Keratinocyte (primary cell): ENCODE measurements around the gene NBEAL2. TPM values are rescaled to one million over a fixed set of nuclear protein-coding genes. Genes with fewer than 3 reads are reported as not detected.

Source experiments
- DNase-seq: peaks from one replicate; pipeline ENCODE4 v3.0.0-alpha.2; 2011; ENCODE audit warnings: low read depth, missing footprints, low spot score
- FAIRE-seq: peaks from 2 replicates; lab custom pipeline; 2011; peaks lifted over from hg19 to GRCh38; lab: Jason Lieb, UNC
- H2AFZ ChIP-seq: 2 replicates; pipeline ENCODE4 v1.6.0; 2012; ENCODE audit warnings: low read length, control low read depth, inconsistent platforms; ENCODE audit not compliant: control insufficient read depth
- H3K27ac ChIP-seq: 2 replicates; pipeline ENCODE4 v1.5.1; 2011; ENCODE audit warnings: low read length; ENCODE audit not compliant: control insufficient read depth, insufficient read depth
- H3K27me3 ChIP-seq: 3 replicates; pipeline ENCODE4 v1.6.0; 2011; ENCODE audit warnings: low read length; ENCODE audit not compliant: control insufficient read depth, insufficient read depth; ENCODE audit errors: extremely low read depth
- H3K36me3 ChIP-seq, 2 experiments: 2 replicates in 1 of 2; 3 replicates in 1 of 2; pipeline ENCODE4 v1.5.1; 2011; ENCODE audit warnings: low read length in 2 of 2, mild to moderate bottlenecking in 1 of 2; ENCODE audit not compliant: control insufficient read depth in 2 of 2, insufficient read depth in 2 of 2; ENCODE audit errors: extremely low read depth in 1 of 2
- H3K4me1 ChIP-seq: 3 replicates; pipeline ENCODE4 v1.5.1; 2011; ENCODE audit warnings: low read length; ENCODE audit not compliant: control insufficient read depth, insufficient read depth; ENCODE audit errors: extremely low read depth
- H3K4me2 ChIP-seq: 3 replicates; pipeline ENCODE4 v1.6.0; 2011; ENCODE audit warnings: low read depth, low read length; ENCODE audit not compliant: control insufficient read depth, insufficient read depth; ENCODE audit errors: extremely low read depth
- H3K4me3 ChIP-seq, 3 experiments: fragments of 200-600 bp in 1 of 3; sonication (generic) in 1 of 3; 2 replicates in 2 of 3; 3 replicates in 1 of 3; pipeline ENCODE4 v1.5.1; 2011 to 2016; ENCODE audit warnings: low read length in 3 of 3, mild to moderate bottlenecking in 3 of 3, control low read depth in 2 of 3, inconsistent platforms in 1 of 3, low read depth in 1 of 3, mixed read lengths in 1 of 3, mixed run types in 1 of 3, moderate library complexity in 1 of 3; ENCODE audit not compliant: control insufficient read depth in 2 of 3, insufficient read depth in 2 of 3; ENCODE audit errors: extremely low read depth in 1 of 3
- H3K79me2 ChIP-seq: 2 replicates; pipeline ENCODE4 v1.6.0; 2012; ENCODE audit warnings: low read length; ENCODE audit not compliant: control insufficient read depth, insufficient read depth
- H3K9ac ChIP-seq: 3 replicates; pipeline ENCODE4 v1.6.0; 2011; ENCODE audit warnings: low read length; ENCODE audit not compliant: control insufficient read depth, insufficient read depth; ENCODE audit errors: extremely low read depth
- H3K9me1 ChIP-seq: 3 replicates; pipeline ENCODE4 v1.6.0; 2011; ENCODE audit warnings: low read length; ENCODE audit not compliant: control insufficient read depth, insufficient read depth; ENCODE audit errors: extremely low read depth
- H3K9me3 ChIP-seq: 2 replicates; pipeline ENCODE4 v1.5.1; 2012; ENCODE audit warnings: low read depth, low read length; ENCODE audit not compliant: control insufficient read depth
- H4K20me1 ChIP-seq: 3 replicates; pipeline ENCODE4 v1.6.0; 2011; ENCODE audit warnings: low read length; ENCODE audit not compliant: control insufficient read depth, insufficient read depth; ENCODE audit errors: extremely low read depth
- CTCF ChIP-seq, 3 experiments: IDR thresholded peaks in 1 of 3; conservative IDR thresholded peaks in 1 of 3; optimal IDR thresholded peaks in 1 of 3; 2 replicates in 2 of 3; 3 replicates in 1 of 3; pipeline versions ENCODE3 to v1.5.1; 2011; ENCODE audit warnings: low read length in 3 of 3, mild to moderate bottlenecking in 3 of 3, moderate library complexity in 2 of 3, control low read depth in 1 of 3, inconsistent platforms in 1 of 3; ENCODE audit not compliant: insufficient read depth in 2 of 3; ENCODE audit errors: extremely low read depth in 1 of 3
- EZH2 ChIP-seq: IDR thresholded peaks from one replicate; pipeline ENCODE4 v1.6.1; 2012; ENCODE audit warnings: inconsistent platforms, mild to moderate bottlenecking, low read length, moderate library complexity
- dilution Hi-C: fragments of 300-500 bp; cut with MboI; formaldehyde crosslinking; loops from one replicate; pipeline ENCODE4 v1.7.0; 2020; ENCODE audit warnings: low sequenced_read_pairs; ENCODE audit not compliant: extremely low pct_ligation_motif_present
- polyA plus RNA-seq, 5 experiments: library from polyadenylated mRNA; depleted of rRNA in 3 of 5; stranded (reverse) in 3 of 5; stranded (forward) in 1 of 5; unstranded in 1 of 5; fragments of >200 nt; gene quantifications; 1 replicate in 1 of 5; 2 replicates in 3 of 5; 3 replicates in 1 of 5; pipeline versions ENCODE4 v1.2.1 to v1.2.3, GENCODE V29; 2011 to 2012; ENCODE audit warnings: missing spikeins in 2 of 5, low read depth in 1 of 5, low replicate concordance in 1 of 5

The NBEAL2 gene
- polyA plus RNA-seq, 1 donor (not counting 4 experiments of a cell fraction or from before 2014, with no cell fraction given) = 22.8 TPM

GRCh38 chr3:46933261-46933660, 46.2 kb upstream of the NBEAL2 start:
- Histone ChIP-seq H3K36me3 (peaks cover 10 to 31% of the 10 kb centered on the region in 2 experiments), H3K4me2 (no peak overlapping the region), H3K4me1 (peaks cover 53% of the 10 kb centered on the region), H3K9me1 (peaks cover 9% of the 10 kb centered on the region), H3K79me2 (peaks cover 56% of the 10 kb centered on the region), H2AFZ (no peak overlapping the region), H3K4me3 (no peak overlapping the region), H3K9me3 (no peaks in the 10 kb centered on the region), H3K27ac (peak overlapping the region; percentile 97), H3K9ac (no peak overlapping the region), H3K27me3 (no peaks in the 10 kb centered on the region), H4K20me1 (no peaks in the 10 kb centered on the region)
- DNase-seq (no peak), FAIRE-seq (no peak)
- TF ChIP-seq EZH2 (no peak), CTCF (optimal IDR thresholded peaks at IDR 0.05 in 1 of 3, IDR thresholded peaks at IDR 0.05 in 1 of 3, conservative IDR thresholded peaks at IDR 0.05 in 1 of 3; ENCODE audit: extremely low read depth in 1 of 3, insufficient read depth in 2 of 3, low read length in 3 of 3) (no peak)
- dilution Hi-C loops = no loop called here

GRCh38 chr3:46934072-46934471, 45.4 kb upstream of the NBEAL2 start:
- Histone ChIP-seq H3K36me3 (peaks cover 10 to 35% of the 10 kb centered on the region in 2 experiments), H3K4me3 (peak overlapping the region in 2 of 3 experiments; percentile 30 to 43), H3K4me1 (peaks cover 53% of the 10 kb centered on the region), H3K27me3 (no peaks in the 10 kb centered on the region), H3K4me2 (peak overlapping the region; percentile 86), H3K79me2 (peaks cover 61% of the 10 kb centered on the region), H3K27ac (peak overlapping the region; percentile 97), H3K9me3 (no peaks in the 10 kb centered on the region), H2AFZ (no peak overlapping the region), H4K20me1 (no peaks in the 10 kb centered on the region), H3K9me1 (peaks cover 9% of the 10 kb centered on the region), H3K9ac (peak overlapping the region; percentile 84)
- TF ChIP-seq CTCF (optimal IDR thresholded peaks at IDR 0.05 in 1 of 3, IDR thresholded peaks at IDR 0.05 in 1 of 3, conservative IDR thresholded peaks at IDR 0.05 in 1 of 3; ENCODE audit: extremely low read depth in 1 of 3, insufficient read depth in 2 of 3, low read length in 3 of 3) = no peak
- no peak for TF ChIP-seq EZH2
- DNase-seq (no peak), FAIRE-seq (no peak)
- dilution Hi-C loops = no loop called here
